Endometrial microvascular endothelial cells (primary cell): ENCODE results near the gene EEF2K. TPM values are rescaled to one million over a fixed set of nuclear protein-coding genes. Genes with fewer than 3 reads are reported as not detected.
"Not testable (repeated sequence)": the region's sequence is repeated elsewhere in the genome, so short reads cannot be mapped to it uniquely, and the experiment has no call there.

ENCODE experiments used
- in situ Hi-C: cut with HindIII; loops from 2 replicates; pipeline ENCODE4 v1.10.0; 2017; ENCODE audit warnings: low sequenced_read_pairs, low pct_unique_long_range_greater_than_20kb; ENCODE audit errors: inconsistent ontology term
- total RNA-seq: library from RNA; depleted of rRNA; stranded (reverse); fragments of >200 nt; gene quantifications from one replicate; pipeline ENCODE4 v1.2.3, GENCODE V29; 2015; ENCODE audit errors: inconsistent ontology term

EEF2K gene
- total RNA-seq, 1 donor from 2014 or later, result 23.9 TPM

DNA sequence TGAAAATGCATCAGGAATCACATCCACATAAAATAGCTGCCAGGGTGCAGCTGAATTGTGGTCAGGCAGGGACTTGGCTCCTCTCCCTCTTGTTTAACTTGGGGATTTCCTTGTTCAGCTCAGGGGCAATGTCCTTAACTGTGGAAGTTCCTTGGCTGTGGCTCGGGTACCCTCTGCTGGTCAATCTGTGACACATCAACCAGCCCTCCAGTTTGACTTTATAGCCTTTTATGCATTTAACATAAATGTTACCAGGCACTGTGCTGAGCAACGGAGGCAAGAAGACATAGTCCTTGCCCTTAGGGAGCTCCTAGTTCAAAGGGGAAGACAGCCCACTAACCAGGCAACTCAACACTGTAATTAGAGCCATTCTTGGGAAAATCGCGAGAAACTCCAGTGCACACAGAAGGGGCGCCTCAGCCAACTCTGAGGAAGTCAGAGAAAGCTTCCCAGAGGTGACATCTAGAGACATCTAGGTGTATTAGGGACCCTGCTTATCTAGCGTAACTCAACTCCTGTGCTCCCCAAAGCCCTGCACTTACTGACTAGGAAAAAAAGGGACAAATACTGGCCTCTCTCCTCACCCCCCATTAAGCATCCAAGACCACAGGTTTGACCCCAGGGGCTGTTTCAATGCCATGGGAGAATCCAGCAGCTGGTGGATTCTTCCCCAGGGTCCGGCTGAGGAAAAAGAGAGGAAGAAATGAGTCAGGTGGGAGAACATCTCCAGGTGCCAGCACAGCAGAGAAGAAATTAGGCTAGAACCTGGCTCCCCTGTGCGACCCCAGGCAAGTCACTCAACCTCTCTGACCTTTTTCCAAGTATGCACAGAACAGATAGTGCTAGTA lies 17.3 kb upstream of the EEF2K start:
- in situ Hi-C loops, result no loop called here

DNA sequence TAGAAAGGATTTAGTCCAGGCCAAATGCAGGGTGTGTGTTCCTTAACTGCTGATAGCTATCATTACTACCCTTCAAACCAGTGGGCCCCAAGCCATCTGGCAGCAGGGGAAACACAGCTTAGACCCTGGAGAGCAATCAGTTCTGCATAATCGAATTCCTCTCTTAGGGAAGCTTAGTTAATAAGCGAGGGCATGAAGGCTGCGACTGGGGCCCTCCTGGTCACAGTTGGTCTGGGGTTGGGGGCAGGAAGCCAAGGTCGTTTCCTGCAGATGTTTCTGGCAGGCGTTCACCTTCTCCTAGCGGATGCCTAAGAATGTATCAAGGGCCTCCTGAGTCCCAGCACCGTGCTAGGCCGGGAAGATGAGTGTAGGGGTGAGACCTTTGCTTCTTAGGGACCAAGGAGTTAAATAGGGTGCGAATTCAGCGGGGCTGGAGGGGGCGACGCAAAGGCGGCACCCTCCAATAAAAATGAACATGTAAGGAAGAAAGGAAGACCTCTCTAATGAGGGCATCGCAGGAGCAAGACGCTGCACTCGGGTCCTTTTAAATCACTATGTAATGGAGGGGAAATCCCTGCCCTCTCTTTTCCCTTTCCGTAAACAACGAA lies 16.5 kb upstream of the EEF2K start:
- in situ Hi-C loops, result no loop called here

DNA sequence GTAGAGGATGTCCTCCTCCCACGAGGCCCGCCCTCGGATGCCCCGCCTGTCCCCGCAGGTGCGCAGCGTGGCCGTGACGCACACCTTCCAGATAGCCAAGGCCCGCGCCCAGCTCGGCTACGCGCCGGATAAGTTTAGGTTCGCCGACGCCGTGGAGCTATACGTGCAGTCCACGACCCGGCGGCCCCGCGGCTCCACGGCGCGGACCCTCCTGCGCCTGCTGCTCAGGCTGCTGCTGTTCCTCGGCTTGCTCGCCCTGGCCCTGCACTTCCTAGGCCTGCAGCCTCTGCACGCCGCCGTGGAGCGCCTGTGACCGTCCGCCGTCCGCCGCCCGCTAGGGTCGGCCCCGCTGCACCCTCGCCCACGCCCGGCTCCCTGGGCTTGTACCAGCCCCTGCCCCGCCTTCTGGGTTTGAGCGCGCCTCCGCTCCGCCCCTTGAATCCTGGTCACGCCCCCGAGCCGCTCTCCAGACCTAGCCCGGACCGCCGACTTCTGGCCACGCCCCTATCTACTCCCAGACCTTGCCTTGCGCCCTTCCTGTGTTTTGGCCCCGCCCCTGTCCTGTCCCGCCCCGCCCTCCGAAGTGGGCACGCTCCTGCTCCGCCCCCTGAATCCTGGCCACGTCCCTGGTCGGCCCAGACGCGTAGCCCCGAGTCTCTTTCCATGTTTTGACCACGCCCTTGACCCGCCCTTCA lies 15.8 kb upstream of the EEF2K start:
- in situ Hi-C loops, result no loop called here

DNA sequence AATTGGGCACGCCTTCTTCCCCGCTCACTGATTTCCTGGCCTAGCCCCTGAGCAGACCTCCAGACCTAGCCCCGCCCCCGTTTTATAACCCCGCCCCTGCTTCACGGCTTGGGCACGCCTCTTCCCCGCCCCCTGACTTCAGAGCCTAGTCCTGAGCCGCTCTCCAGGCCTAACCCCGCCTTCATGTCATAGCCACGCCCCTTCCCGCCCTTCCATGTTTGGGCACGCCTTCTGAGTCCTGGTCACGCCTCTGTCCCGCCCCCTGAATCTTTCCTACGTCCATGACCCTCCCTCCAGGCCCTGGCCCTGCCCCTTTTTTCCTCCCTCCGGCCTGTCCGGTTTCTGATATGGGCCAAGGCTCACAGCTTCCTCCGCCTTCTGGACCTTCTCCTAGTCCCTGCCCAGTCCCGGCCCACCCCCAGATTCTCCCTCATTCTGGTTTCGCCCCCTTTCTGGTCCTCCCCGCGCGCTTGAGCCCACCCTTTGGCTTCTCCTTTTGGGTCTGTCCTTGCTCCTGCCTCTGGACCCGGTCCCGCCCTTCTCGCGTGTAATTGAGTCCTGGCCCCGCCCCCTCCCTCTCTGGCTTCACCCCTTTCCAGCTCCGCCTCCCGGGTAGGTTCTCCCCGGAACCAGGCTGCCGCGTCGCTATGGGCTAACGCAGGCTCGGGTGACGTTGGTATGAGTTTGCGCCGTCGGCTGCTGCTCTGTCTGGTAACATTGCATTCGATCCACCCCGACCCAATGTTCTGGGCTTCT lies 15.1 kb upstream of the EEF2K start:
- in situ Hi-C loops, result no loop called here

DNA sequence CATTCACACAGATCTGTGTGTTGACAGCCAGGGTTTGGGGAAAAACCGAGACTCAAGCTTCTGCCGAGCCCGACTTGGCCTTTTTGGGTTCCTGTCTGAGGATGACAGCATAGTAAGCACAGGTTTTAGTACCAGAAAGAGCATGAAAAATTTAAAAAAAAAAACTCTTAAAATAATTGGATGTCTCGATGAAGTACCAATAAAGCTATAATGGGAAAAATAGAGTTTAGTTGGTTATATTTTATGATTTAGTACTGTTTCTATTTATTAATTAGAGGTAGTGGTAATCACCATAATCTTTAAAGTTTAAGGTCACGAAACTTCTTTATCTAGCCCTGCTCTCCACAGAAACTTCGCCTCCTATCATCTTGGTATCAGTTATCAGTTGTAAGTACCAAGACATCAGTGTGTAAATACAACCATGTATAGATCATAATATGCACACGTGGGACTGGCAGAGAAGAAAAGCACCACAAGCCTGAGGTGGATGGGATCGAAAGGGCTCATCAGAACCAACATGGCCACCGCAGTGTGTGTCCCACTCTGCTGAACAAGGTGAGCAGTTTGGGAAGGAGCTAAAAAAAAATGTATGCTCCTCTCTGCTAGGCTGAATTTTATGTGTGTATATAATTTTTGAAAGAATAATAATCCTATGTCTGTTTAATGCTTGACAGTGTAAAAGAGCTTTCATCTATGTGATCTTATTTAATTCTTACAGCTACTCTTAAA lies 14.4 kb upstream of the EEF2K start:
- in situ Hi-C loops, result no loop called here

DNA sequence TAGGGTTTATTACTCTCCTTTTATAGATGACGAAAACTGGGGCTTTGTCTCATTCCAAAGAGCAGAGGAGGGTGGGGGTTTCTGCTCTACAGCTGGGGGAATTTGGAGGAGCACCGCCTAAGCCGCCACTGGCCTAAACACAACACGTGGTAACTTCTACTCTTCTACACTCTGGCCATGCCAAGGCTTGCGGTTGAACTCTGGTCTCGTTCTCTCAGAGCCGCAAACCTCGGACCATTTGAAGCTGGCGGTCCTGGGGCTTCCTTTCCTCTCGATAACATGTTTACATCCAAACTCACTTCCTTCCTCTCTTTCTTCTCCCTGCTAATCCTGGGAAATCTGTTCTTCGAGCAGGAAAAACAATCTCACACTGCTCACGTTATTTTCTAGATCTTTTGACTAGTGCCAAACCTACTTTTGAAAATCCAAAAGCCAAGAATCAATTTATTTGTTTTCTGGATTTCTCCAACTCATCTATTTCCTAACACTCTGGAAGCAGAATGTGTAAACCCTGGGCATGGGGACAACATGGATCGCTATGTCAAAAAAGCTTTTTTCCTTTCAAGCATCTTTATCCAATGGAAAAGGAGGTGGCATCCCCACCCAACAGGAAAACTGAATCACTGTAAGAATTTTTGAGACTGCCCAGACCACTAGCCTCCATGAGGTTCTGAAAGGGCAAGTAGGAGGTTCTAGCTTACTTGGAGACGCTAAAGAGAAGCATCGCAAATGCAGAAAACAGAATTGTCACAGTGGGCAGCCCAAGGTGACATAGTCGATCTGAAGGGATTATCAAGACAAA lies 13.6 kb upstream of the EEF2K start:
- in situ Hi-C loops, result no loop called here

DNA sequence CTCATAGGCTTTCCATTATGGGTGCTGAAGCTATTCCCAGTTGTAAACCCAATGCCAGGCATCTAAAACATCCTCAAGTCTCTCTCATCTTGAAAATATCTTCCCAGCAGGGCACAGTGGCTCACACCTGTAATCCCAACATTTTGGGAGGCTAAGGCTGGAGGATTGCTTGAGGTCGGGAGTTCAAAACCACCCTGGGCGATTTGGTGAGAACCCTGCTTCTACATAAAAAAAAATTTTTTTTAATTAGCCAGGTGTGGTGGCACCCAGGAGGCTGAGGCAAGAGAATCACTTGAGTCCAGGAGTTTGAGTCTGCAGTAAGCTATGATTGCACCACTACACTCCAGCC lies 13.0 kb upstream of the EEF2K start:
- in situ Hi-C loops, result no loop called here

DNA sequence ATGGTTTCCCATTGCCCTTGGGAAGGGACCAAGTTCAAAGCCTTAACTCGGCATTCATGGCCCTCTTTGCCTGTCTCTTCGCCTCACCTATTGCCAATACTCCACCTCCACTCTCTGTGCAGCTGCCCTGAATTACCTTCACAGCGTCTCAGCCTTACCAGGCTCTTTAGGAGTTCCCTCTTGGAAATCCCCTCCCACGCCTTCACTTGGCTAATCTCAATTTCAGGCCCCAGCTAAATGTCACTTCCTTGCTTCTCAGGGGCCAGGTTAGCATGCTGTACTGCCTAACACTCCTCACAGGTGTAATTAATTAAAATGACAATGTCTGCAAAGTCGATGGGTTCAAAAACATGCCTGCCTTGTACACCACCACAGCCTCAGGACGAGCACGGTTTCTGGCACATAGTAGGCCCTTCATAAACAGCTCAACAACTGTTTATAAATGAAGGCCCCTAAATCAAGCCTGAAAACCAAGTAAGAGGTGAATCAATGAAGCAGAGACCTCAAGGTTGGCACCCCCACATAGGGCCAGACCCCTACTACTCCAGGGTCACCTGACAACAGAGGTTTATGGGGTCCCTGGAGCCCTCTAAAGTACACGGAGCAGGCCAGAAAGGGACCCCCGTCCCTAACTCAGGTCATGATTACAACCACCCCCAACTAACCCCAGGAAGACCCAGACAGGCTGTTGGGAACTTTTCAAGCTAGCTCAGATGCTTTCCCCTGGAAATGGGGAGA lies 11.2 kb upstream of the EEF2K start:
- in situ Hi-C loops, result no loop called here

DNA sequence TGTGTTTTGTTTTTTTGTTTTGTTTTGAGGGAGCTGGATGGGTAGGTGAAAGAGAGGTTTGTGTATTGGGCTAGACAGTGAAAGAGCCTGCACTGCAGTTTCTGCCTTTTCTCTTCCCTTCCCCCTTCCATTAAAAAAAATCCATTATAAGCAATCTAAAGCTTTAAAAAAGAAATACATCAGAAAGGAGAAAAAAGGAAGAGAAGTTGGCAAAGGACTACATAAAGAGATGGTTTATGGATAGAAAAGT lies 10.7 kb upstream of the EEF2K start:
- in situ Hi-C loops, result no loop called here

DNA sequence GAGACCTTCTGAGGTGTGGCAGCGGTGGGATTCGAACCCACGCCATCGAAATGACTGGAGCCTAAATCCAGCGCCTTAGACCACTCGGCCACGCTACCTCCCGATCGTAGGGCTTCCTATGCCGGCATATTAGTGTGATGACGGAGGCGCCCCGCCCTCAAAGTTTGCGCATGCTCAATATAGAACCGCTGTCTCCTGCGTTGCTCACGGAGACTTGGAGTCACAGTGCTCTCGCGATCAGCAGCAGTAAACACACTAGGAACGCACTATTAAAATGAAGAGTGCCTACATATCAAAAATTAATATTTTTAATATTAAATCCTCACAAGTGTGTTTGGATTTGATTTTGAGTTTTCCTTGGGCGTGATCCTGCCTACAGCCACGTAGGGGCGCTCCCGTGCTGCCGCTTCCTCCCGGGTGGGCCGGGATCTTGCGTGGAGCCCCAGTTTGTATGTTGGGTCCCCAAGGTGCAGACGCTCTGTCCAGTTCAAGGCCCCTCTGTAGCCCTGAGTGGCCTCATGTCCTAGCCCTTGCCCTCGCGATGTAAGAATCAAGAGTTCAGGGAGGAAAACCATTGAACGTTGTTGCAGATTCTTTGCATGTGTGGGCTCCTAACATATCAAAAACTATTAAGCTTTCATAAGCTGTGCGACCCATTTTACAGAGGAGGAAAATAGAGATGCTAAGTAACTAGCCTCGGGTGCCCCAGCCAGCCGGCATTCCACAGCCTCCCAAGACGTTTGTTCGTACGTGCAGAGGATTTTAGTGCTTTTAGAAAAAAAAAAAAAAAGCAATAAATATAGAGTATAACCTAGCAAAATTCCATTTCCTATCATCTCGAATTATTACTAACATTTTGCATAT lies 10.2 kb upstream of the EEF2K start:
- in situ Hi-C loops, result no loop called here

DNA sequence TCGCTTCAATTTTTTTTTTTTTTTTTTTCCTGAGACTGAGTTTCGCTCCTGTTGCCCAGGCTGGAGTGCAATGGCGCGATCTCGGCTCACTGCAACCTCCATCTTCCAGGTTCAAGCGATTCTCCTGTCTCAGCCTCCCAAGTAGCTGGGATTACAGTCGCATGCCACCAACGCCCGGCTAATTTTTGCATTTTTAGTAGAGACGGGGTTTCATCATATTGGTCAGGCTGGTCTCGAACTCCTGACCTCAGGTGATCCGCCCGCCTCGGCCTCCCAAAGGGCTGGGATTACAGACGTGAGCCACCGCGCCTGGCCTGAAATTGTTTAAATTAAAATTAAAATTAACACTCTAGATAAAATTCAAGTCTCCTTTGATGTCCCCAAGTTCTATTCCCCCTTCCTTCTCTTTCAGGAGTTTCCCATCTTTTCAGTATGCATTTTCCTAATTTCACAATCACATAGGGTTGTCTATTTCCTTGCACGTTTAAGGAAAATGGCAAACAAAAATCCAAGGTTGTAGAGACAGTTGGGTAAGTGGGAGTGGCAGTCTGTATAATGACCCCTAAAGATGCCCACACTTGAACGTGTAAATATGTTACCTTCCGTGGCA lies 9.4 kb upstream of the EEF2K start:
- in situ Hi-C loops, result not testable (repeated sequence)

DNA sequence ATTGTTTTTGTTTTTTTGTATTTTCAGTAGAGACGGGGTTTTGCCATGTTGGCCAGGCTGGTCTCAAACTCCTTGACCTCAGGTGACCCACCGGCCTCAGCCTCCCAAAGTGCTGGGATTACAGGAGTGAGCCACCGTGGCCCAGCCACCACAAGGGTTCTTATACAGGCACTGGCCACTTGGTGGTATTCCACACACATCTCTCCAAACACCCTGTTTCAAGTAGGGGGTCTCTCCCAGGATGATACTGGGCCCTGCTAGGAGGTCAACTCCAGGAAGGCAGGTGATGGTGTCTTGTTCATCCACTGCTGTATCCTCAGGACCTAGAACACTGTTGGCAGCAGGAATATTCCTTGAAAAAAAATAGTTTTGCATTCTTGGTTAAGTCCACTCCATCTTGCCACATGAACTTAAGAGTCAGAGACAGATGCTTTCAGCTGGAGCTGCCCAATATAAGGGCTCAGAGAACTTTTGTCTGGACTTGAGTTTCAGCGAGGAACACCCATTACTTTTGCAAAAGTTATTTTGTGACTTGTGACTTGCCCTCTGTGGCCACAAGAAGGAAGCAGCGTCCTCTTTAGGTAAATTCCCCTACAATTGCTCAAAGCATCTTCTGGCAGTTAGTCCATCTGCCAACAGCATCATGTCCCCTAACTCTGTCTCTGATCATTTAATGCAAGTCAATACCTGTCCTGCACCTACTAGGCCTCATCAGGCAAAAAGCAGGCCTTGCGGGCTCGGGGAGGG lies 7.4 kb upstream of the EEF2K start:
- in situ Hi-C loops, result no loop called here

DNA sequence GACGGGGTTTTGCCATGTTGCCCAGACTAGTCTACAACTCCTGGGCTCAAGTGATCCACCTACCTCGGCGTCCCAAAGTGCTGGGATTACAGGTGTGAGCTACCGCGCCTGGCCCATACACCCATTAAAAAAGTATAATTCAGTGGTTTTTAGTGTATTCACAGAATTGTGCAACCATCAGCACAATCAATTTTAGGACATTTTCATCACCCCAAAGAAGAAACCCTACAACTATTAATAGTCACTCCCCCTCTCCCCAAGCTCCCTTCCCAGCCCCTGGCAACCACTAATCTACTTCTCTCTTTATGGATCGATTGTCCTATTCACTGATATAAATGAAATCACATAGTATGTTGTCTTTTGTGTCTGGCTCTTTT lies 3.8 kb upstream of the EEF2K start:
- in situ Hi-C loops, result no loop called here

DNA sequence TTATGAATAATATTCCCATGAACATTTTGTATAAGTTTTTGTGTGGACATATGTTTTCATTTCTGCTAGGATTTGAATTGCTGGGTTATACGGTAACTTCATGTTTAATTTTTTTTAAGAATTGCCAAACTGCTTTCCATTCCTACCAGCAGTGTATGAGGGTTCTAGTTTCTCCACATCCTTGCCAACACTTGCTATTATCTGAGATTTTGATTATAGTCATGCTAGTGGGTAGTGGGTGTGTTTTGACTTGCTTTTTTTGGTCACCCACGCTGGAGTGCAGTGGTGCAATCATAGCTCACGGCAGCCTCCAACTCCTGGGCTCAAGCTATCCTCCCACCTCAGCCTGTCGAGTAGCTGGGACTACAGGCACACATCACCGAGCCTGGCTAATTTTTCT lies 3.0 kb upstream of the EEF2K start:
- in situ Hi-C loops, result no loop called here

DNA sequence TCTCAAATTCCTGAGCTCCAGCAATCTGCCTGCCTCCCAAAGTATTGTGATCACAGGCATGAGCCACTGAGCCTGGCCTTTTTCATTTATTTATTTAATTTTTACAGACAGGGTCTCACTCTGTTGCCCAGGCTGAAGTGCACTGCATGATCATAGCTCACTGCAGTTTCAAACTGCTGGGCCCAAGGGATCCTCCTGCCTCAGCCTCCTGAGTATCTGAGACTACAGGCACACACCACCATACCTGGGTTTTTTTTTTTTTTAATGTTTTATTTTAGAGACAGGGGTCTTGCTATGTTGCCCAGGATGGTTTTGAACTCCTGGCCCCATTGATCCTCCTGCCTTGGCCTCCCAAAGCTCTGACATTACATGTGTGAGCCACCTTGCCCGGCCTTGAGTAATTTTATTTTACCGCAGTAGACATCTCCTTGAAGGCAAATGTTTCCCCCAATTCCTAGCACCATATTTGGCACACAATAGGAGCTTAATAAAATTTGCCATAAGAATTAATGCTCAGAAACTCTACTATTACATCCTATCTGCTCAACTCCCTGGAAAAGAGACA lies 1.9 kb upstream of the EEF2K start:
- in situ Hi-C loops, result no loop called here

DNA sequence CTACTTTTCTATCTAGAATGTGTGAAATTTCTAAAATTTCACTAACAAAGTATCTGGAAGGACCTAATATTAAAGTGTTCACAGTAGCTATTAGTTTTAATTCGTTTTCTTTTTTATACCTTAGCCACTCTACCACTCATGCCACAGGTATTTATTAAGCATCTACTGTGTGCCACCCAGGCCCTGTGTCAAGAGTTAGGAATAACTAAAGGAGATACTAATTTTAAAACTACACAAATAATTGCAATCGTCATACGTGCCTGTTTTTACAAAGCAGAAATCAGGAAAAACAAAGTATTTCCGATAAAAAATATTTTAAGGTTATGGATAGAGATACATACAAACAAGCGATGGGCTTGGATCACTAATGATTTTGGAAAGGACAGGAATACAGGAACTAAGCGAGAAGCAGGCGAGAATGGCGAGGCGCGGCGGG lies 483 bp upstream of the EEF2K start:
- in situ Hi-C loops, result no loop called here
